HG02623 (cell line): ENCODE results near the gene GPC5.

Experiments
- ATAC-seq: cut with Tn5 transposase; IDR thresholded peaks from one replicate; pipeline ENCODE4 v1.9.1; 2021; ENCODE audit warnings: moderate library complexity; ENCODE audit not compliant: unreplicated experiment

GPC5 gene

DNA sequence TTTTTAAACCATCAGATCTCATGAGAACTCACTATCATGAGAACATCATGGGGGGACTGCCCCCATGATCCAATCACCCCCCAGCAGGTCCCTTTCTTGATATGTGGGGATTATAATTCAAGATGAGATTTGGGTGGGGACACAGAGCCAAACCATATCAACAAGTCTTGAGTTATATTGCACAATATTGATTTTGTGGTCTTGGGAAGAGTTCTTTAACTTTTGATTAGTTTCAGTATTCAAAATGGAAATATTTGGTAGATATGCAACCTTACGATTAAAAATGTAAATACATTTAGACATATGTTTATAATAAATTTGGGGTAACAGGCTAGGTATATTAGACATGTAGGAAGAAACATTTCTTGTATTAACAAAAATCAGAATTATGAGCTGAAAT is 188.2 kb downstream of the GPC5 start:
- ATAC-seq: no peak

- ATAC-seq: no peak
These were observed 190.1 kb downstream of the GPC5 start for GRCh38 chr13:91588541-91588940.

DNA sequence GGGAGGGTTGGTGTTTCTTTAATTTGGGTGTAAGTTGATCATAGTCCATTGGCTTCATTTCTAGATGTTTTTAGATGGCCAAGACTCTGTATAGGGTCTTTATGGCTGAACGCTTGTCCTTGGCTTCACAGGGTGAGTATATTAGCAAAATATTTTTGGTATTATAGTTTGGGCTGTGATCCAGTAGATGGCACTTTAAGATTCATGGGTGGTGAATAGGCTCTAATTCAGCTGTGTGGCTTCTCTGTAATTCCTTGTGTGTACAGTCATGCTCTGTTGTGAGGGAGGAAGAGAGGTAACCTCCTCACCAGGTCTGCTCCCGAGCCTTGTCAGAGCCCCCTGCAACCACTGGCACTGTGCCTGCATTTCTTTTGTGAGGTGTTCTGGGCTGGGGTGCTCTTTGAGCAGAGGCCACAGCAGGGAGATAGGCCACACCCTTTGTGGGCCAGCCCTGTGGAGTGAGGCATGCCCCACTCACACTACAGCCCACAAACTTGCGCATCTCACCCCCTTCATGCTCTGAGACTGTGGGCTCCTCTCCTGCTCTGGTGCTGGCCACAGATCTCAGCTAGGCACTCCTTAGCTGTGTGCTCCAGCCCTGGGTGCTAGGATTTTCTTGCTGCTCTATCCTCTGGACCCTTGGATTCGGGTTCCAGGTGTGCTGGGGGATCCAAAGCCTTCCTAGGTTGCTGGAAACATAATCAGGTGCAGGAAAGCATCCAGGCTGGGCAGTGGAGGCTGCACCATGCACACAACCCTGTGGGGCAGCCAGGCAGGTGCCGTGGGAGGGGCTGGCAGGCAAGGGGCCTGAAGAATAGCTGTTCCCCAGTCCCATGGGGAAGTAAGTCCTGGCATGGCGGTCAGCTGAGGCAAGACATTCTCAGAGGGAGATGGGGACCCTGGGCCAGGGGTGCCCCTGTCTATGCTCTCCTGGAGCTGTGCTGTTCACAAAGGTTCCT is 193.9 kb downstream of the GPC5 start:
- ATAC-seq: no peak

DNA sequence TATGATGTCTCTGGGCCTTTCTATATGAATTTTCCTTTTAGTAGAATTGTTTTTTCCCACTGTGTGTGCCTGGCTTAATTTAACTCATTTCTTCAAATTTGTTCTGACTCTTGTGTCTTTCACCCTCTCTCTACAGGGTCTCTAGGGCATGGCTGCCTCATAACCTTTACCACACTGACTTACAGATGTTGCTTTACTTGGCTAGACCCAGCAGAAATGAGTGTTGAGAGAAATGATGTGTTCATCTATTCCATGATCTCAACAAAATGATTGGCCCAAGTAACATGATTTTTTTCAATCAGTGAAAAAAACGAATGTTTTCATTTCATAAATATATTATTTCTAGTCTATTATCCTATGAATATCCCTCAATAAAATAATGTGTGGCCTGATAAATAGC is 195.0 kb downstream of the GPC5 start:
- ATAC-seq: no peak

GRCh38 chr13:91594061-91594460 is 195.6 kb downstream of the GPC5 start:
- ATAC-seq: no peak

DNA sequence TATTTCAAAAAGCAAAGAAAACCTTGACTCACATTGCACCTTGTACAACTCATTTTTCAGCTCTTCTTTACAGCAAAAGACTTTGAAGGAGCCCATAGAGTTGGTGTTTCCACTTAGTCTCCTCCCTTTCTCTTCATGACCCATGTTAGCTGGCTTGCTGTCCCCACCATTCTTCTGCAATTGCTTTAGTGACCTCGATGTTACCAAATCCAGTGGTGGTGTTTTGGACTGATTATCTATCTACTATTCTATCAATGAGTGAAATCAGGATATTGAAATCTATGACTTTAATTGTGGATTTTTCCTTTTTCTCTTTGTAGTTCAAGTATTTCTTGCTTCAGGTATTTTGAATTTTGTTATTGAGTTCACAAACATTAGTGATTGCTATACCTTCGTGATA is 197.3 kb downstream of the GPC5 start:
- ATAC-seq: no peak

DNA sequence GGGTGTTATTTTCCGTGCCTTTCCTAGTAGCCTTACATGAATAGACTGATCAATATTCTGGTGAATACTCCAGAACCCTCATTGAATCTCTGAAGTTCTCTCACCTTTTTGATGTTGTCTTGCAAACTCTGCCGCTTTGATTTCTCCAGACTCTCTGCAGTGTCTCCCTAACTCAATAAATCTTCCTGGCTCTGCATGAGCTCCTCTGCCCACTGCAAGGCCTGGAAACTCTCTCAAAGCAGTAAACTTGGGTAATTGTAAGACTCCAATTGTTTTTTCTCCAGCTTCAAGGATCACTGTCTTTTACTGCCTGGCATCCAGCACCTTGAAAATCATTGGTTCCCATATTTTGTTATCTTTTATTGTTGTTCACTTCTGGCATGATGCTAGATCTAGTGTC is 198.4 kb downstream of the GPC5 start:
- no peak for ATAC-seq

GRCh38 chr13:91598655-91599054 is 200.2 kb downstream of the GPC5 start:
- ATAC-seq: no peak

GRCh38 chr13:91601273-91601672 is 202.9 kb downstream of the GPC5 start:
- no peak for ATAC-seq

GRCh38 chr13:91601807-91602206 is 203.4 kb downstream of the GPC5 start:
- no peak for ATAC-seq

DNA sequence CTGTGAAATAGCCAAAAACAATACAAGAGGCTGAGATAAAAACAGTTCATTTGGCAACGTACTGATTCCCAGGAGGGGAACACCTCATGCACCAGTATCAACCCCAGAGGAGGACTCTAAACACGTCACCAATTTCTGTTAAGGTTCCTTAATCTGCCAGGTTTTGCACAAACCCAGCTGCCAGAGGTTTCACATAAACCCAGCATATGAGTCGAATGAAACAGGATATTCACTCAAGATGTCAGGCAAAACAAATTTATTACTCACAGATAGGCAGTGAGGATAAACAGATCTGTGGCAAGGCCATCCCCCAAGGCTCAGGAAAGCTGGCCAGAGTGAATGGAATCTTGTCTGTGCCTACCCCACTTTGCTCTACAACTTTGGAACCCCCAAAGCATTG is 210.9 kb downstream of the GPC5 start:
- no peak for ATAC-seq

GRCh38 chr13:91618315-91618714 is 219.9 kb downstream of the GPC5 start:
- no peak for ATAC-seq

- no peak for ATAC-seq
These were observed 222.3 kb downstream of the GPC5 start for GRCh38 chr13:91620670-91621141.

GRCh38 chr13:91621161-91621560 is 222.7 kb downstream of the GPC5 start:
- ATAC-seq: no peak

DNA sequence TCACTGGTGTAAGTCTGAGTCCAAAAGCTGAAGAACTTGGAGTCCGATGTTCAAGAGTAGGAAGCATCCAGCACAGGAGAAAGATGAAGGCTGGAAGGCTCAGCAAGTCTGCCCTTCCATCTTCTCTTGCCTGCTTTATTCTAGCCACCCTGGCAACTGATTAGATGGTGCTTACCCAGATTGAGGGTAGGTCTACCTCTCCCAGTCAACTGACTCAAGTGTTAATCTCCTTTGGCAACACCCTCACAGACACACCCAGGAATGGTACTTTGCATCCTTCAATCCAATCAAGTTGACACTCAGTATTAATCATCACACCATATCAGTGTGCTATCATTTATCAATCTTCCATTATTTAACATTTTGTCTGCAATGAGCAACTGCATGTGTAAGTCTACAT is 223.5 kb downstream of the GPC5 start:
- no peak for ATAC-seq

- no peak for ATAC-seq
These were observed 224.5 kb downstream of the GPC5 start for GRCh38 chr13:91622778-91623550.

- ATAC-seq: no peak
These were observed 229.7 kb downstream of the GPC5 start for GRCh38 chr13:91627952-91628739.

DNA sequence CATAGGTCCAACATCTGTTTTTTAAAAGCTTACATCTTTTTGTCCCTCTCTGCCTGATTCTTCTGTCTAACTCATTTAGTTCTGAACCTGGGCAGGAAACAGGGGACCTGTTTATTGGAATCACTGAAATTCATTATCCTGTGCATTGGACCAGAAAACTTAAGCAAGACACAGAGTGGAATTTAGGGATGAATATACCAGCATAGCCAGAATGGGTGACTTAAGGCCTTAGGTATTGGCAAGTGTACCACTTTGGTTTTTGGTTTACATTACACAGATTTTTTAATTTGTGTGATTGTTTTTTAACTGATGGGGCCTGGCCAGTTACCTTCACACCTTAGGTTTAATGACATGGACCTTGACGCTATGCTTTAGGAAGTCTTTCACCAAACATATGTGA is 232.5 kb downstream of the GPC5 start:
- no peak for ATAC-seq

DNA sequence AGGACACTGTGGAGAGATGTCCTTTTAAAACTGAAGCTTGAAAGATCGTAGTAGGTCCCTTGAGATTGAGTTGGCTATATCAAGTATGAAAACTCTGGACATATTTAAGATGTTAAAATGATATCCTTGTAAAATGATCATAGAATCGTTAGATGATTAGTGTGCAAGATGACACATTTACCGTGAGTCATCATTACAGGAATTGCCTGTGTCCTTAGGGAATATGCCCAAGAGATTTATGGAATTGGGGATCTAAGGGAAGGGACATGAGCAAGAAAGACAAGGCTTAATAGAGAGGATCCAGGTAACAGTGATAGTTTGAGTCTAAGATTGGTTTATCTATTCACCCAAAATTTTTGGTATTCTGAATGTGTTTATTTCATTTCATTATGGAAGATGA is 233.7 kb downstream of the GPC5 start:
- no peak for ATAC-seq

DNA sequence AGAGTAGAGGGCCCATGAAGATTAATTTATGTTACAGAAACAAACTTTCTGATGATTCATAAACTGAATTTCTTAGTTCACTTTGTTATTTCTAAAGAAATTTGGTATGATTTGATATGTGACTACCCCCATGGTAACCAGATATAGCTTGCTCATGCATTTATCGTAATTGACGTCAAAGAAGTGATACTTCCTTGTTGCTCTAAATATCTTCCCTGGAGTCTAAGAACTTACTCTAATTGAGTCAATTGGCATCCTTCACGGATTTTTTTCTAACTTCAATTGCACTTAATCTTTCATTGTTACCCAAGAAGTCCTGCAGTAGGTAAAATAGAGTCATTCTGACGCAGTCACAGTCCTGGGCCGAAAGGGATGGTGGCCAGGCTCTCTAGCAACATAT is 240.9 kb downstream of the GPC5 start:
- ATAC-seq: no peak

DNA sequence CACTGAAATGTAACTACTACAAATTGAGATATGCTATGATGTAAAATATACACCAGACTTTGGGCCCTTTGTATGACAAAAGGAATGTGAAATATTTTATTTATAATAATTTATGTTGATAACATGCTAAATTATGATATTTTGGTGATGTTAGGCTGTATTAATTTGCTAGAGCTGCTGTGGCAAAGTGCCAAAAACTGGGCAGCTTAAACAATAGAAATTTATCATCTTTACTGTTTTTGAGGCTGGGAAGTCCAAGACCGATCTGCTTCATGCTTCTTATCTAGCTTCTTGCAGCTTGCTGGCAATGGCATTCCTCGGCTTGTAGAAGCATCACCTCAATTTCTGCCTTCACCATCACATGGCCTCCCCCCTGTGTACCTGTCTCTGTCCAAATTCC is 245.0 kb downstream of the GPC5 start:
- ATAC-seq: no peak
